Nephron (organoid): Measurements from ENCODE around the gene PPP1R13L.

Experiments
- H3K27ac Mint-ChIP-seq, 3 experiments: 2 replicates each; pipeline ENCODE4 v1.8.0; 2020; ENCODE audit warnings: mixed read lengths in 3 of 3, mild to moderate bottlenecking in 2 of 3, moderate library complexity in 1 of 3
- H3K27me3 Mint-ChIP-seq: 2 replicates; pipeline ENCODE4 v1.8.0; 2021; ENCODE audit warnings: low read depth, mild to moderate bottlenecking, moderate library complexity, mixed read lengths
- H3K36me3 Mint-ChIP-seq: 2 replicates; pipeline ENCODE4 v1.8.0; 2020; ENCODE audit warnings: low read depth, mixed read lengths
- H3K4me1 Mint-ChIP-seq: 2 replicates; pipeline ENCODE4 v1.8.0; 2020; ENCODE audit warnings: mixed read lengths
- H3K4me3 Mint-ChIP-seq, 3 experiments: 2 replicates each; pipeline ENCODE4 v1.8.0; 2020; ENCODE audit warnings: mild to moderate bottlenecking in 3 of 3, mixed read lengths in 3 of 3, moderate library complexity in 2 of 3
- H3K9me3 Mint-ChIP-seq: 2 replicates; pipeline ENCODE4 v1.8.0; 2020; ENCODE audit warnings: mixed read lengths
- TF ChIP-seq, protein P1 (sequence below), 3 experiments: fragments of 200-600 bp; sonication (generic); IDR thresholded peaks; one replicate each; pipeline ENCODE4 v1.5.0; 2021; ENCODE audit warnings: antibody characterized with exemption in 3 of 3; ENCODE audit not compliant: unreplicated experiment in 3 of 3

The PPP1R13L gene

DNA sequence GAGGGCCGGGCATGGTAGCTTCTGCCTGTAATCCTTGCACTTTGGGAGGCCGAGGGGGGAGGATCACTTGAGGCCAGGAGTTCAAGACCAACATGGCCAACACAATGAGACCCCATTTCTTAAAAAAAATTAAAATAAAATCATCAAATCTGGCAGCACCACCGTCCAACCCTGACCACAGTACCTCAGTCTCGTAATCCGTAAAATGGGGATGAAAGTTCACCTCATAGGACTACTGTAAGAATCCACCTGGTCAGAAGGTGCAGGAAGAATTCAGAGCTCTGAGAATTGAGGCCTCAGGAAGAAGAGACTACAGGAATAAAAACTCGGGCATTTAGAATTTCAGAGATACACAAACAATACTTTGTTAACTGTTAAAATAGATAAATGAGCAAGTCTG, 3.1 kb downstream of the PPP1R13L start:
- no peak overlapping the region for H3K4me3 Mint-ChIP-seq
- peaks cover 24% of the 10 kb centered on the region for H3K4me1 Mint-ChIP-seq
- H3K27me3 Mint-ChIP-seq, result peaks cover 85% of the 10 kb centered on the region
- H3K36me3 Mint-ChIP-seq, result no peaks in the 10 kb centered on the region
- H3K27ac Mint-ChIP-seq, result no peak overlapping the region
- TF ChIP-seq, protein P1, sequence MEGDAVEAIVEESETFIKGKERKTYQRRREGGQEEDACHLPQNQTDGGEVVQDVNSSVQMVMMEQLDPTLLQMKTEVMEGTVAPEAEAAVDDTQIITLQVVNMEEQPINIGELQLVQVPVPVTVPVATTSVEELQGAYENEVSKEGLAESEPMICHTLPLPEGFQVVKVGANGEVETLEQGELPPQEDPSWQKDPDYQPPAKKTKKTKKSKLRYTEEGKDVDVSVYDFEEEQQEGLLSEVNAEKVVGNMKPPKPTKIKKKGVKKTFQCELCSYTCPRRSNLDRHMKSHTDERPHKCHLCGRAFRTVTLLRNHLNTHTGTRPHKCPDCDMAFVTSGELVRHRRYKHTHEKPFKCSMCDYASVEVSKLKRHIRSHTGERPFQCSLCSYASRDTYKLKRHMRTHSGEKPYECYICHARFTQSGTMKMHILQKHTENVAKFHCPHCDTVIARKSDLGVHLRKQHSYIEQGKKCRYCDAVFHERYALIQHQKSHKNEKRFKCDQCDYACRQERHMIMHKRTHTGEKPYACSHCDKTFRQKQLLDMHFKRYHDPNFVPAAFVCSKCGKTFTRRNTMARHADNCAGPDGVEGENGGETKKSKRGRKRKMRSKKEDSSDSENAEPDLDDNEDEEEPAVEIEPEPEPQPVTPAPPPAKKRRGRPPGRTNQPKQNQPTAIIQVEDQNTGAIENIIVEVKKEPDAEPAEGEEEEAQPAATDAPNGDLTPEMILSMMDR (IDR thresholded peaks at IDR 0.05; ENCODE audit: unreplicated experiment in 3 of 3), result no peak
- no peaks in the 10 kb centered on the region for H3K9me3 Mint-ChIP-seq

DNA sequence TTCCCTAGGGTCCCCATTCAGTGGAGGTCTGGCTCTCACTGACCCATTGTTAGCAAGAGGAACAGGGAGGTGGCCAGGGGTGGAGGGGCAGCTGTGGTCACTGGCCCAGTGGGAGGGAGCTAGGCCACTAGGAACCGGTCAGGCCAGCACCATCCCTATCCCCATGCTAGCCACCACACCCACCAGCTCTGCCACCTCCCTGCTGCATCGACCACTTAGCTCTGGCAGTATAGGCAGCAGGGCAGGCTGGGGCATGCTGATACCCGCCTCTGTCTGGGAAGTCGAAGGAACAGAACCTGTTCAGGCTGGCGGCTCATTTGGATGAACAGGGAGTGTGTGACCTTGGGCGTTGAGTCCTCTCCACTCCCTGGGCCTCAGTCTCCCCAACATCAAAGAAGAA, 4.7 kb downstream of the PPP1R13L start:
- Mint-ChIP-seq H3K27me3 (peaks cover 89% of the 10 kb centered on the region), H3K4me3 (no peak overlapping the region), H3K27ac (no peak overlapping the region), H3K9me3 (no peaks in the 10 kb centered on the region), H3K4me1 (peaks cover 14% of the 10 kb centered on the region), H3K36me3 (no peaks in the 10 kb centered on the region)
- TF ChIP-seq, protein P1 (IDR thresholded peaks at IDR 0.05; ENCODE audit: unreplicated experiment in 3 of 3), result no peak

DNA sequence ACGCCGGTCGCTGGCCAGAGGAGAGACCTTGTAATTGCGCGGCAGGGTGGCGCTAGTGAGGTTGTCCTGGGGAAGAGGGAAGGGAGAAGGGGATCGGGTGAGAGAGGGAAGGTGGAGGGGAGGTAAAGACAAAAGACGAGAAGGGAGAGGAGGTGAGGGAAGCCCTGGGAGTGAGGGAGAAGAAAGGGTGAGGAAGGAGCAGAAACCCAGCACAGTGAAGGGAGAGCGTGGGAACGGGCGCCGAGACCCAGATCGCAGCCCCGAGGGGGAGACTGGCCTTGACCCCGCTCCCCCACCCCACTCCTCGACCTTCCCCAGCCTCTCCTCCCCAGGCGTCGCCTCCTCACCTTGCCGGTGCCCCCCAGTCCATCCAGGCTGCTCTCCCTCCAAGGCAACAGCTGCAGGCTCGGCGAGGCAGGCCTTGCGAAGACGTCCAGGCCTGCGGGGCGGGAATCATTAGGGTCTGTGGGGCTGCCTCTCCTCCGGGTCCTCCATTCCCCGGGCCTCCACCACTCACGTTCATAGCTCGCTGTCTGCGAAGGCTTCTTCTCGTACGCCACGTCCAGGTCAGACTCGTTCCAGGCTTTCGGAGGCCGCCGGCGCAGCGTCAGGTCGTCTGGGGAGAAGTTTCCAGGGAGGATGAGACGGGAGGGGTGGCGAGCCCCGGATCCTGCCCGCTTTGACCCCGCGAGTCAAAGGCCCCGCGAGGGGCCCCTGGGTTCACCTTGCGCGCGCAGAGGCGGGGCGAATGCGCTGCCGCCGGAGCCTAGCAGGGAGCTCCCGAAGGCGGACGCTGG, 8.8 kb downstream of the PPP1R13L start:
- TF ChIP-seq, protein P1 (IDR thresholded peaks at IDR 0.05; ENCODE audit: unreplicated experiment in 3 of 3), result peak in 1 of 3 experiments; percentile 8
- Mint-ChIP-seq H3K4me3 (no peak overlapping the region), H3K9me3 (no peaks in the 10 kb centered on the region), H3K27ac (no peak overlapping the region), H3K36me3 (no peaks in the 10 kb centered on the region), H3K4me1 (no peaks in the 10 kb centered on the region), H3K27me3 (peaks cover 60% of the 10 kb centered on the region)

DNA sequence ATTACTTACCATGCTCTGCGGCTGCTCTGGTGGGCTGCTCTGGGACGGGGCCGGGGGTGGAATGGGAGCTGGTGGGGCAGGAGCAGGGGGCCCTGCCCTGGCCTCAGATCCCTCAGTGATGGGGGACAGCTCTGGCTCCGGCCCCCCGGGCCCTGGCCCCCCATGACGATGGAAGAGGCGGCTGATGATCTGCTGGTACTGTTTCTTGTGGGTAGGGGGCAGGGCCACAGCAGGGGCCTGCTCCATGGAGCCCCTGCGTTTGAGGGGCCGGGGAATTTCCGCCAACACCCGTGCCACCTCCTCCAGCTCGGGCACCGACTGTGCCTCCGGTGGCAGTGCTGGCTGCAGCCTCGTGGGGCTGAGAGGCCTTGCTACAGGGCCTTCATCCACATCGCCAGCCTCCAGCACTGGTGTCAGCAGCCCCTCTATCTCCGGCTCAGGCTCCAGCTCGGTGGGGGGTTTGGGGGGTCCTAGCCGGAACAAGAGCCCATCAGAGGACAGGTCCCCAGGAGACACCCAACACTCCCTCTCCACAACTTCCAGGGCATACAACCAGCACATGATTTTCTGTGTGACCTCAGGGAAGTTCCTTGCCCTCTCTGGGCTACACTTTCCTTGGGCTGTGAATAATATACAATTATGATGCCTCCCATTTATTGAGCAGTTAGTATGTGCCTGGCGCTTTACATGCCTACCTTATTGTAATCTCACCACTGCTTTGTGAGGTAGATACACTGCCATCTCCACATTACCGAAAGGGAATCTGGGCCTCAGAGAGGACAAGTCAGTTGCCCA, 12.8 kb downstream of the PPP1R13L start:
- H3K4me3 Mint-ChIP-seq, result no peak overlapping the region
- H3K9me3 Mint-ChIP-seq, result no peaks in the 10 kb centered on the region
- H3K36me3 Mint-ChIP-seq, result no peaks in the 10 kb centered on the region
- H3K27ac Mint-ChIP-seq, result no peak overlapping the region
- peaks cover 37% of the 10 kb centered on the region for H3K27me3 Mint-ChIP-seq
- no peaks in the 10 kb centered on the region for H3K4me1 Mint-ChIP-seq
- TF ChIP-seq, protein P1 (IDR thresholded peaks at IDR 0.05; ENCODE audit: unreplicated experiment in 3 of 3), result no peak

DNA sequence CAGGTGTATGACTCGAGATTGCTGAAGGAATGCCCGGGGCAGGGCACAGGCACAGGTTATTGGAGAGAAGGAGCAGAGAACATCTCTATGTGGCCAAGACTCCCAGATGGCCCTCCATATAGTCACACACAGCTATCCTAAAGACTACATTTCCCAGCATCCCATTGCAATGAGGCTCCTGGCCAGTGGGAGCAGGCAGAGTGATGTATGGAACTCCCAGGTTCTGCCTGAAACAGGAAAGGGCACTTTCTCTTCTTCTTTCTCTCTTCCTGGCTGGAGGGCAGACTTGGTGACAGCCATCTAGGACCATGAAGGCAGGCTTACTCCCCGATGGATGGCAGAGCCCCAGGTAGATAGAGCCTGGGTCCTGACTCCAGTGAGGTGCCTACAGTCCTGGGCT, 13.5 kb downstream of the PPP1R13L start:
- TF ChIP-seq, protein P1 (IDR thresholded peaks at IDR 0.05; ENCODE audit: unreplicated experiment in 3 of 3), result no peak
- Mint-ChIP-seq H3K36me3 (no peaks in the 10 kb centered on the region), H3K4me1 (no peaks in the 10 kb centered on the region), H3K9me3 (no peaks in the 10 kb centered on the region), H3K27me3 (peaks cover 37% of the 10 kb centered on the region), H3K27ac (no peak overlapping the region), H3K4me3 (no peak overlapping the region)
